HL-60 (cell line): ENCODE data around the gene HIPK2.

Experiments
- POLR2AphosphoS5 ChIP-seq: IDR thresholded peaks from 2 replicates; pipeline ENCODE4 v1.6.1; 2012; ENCODE audit warnings: low read depth
- TF ChIP-seq, protein P1 (sequence below): IDR thresholded peaks from one replicate; pipeline ENCODE4 v1.5.1; 2011; ENCODE audit warnings: low read length, control low read depth, inconsistent platforms; ENCODE audit not compliant: insufficient read depth

DNA sequence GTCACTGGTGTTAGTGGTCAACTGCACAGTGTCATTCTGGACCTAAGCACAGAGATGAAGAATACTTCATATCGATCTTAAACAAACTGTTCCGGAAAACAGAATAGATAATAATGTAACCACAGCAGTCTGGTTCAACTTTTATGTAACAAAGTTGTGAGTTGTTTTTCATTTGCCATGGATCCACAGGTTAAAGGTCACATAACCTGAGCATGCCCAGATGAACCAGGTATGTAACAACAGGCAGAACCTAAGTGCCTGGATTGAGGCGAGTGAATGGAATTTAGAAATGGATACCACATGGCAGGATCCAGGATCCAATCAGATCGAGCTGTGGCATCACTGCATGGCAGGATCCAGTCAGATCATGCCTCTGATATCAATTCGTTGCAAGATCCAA, 167.2 kb downstream of the HIPK2 start:
- TF ChIP-seq, protein P1, sequence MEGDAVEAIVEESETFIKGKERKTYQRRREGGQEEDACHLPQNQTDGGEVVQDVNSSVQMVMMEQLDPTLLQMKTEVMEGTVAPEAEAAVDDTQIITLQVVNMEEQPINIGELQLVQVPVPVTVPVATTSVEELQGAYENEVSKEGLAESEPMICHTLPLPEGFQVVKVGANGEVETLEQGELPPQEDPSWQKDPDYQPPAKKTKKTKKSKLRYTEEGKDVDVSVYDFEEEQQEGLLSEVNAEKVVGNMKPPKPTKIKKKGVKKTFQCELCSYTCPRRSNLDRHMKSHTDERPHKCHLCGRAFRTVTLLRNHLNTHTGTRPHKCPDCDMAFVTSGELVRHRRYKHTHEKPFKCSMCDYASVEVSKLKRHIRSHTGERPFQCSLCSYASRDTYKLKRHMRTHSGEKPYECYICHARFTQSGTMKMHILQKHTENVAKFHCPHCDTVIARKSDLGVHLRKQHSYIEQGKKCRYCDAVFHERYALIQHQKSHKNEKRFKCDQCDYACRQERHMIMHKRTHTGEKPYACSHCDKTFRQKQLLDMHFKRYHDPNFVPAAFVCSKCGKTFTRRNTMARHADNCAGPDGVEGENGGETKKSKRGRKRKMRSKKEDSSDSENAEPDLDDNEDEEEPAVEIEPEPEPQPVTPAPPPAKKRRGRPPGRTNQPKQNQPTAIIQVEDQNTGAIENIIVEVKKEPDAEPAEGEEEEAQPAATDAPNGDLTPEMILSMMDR: no peak
- no peak for TF ChIP-seq POLR2AphosphoS5
